MM.1S (cell line): ENCODE measurements around the gene CTXND2.

Source experiments
- DNase-seq: peaks from one replicate; pipeline ENCODE4 v3.0.0-alpha.2; 2015
- H2AFZ ChIP-seq: fragments of 300-600 bp; sonication (generic); 2 replicates; pipeline ENCODE4 v1.6.0; 2016; ENCODE audit warnings: antibody characterized with exemption, low read length
- H3F3A ChIP-seq: fragments of 300-600 bp; sonication (generic); 2 replicates; pipeline ENCODE4 v1.6.1; 2016; ENCODE audit warnings: mild to moderate bottlenecking, antibody characterized with exemption, low read length, moderate library complexity, mixed read lengths; ENCODE audit not compliant: insufficient read depth
- H3K27ac ChIP-seq: fragments of 300-600 bp; sonication (generic); 2 replicates; pipeline ENCODE4 v1.5.1; 2016; ENCODE audit warnings: mild to moderate bottlenecking, low read length
- H3K27me3 ChIP-seq: fragments of 300-600 bp; sonication (generic); replicated peaks from 2 replicates; pipeline ENCODE4 v1.6.0; 2016; ENCODE audit warnings: low read length; ENCODE audit not compliant: insufficient read depth
- H3K36me3 ChIP-seq: fragments of 300-600 bp; sonication (generic); replicated peaks from 2 replicates; pipeline ENCODE4 v1.6.1; 2016; ENCODE audit warnings: mild to moderate bottlenecking, low read length, mixed read lengths; ENCODE audit not compliant: insufficient read depth
- H3K4me1 ChIP-seq: fragments of 300-600 bp; sonication (generic); 2 replicates; pipeline ENCODE4 v1.6.1; 2016; ENCODE audit warnings: low read length, mixed read lengths
- H3K4me2 ChIP-seq: fragments of 300-600 bp; sonication (generic); 2 replicates; pipeline ENCODE4 v1.6.0; 2016; ENCODE audit warnings: low read depth, low read length
- H3K4me3 ChIP-seq: fragments of 300-600 bp; sonication (generic); 2 replicates; pipeline ENCODE4 v1.5.1; 2016; ENCODE audit warnings: low read length, mixed read lengths
- H3K79me2 ChIP-seq: fragments of 300-600 bp; sonication (generic); 2 replicates; pipeline ENCODE4 v1.6.1; 2016; ENCODE audit warnings: mixed run types, low read length, mixed read lengths
- H3K9ac ChIP-seq: fragments of 300-600 bp; sonication (generic); 2 replicates; pipeline ENCODE4 v1.6.1; 2016; ENCODE audit warnings: low read length, mixed read lengths
- H3K9me2 ChIP-seq: fragments of 300-600 bp; sonication (generic); replicated peaks from 2 replicates; pipeline ENCODE4 v1.6.1; 2016; ENCODE audit warnings: mild to moderate bottlenecking, low read length, mixed read lengths; ENCODE audit not compliant: insufficient read depth
- H3K9me3 ChIP-seq: fragments of 300-600 bp; sonication (generic); replicated peaks from 2 replicates; pipeline ENCODE4 v1.6.1; 2016; ENCODE audit warnings: mild to moderate bottlenecking, low read length, mixed read lengths; ENCODE audit not compliant: insufficient read depth
- H4K20me1 ChIP-seq: fragments of 300-600 bp; sonication (generic); 2 replicates; pipeline ENCODE4 v1.6.1; 2016; ENCODE audit warnings: mild to moderate bottlenecking, low read length, moderate library complexity, mixed read lengths; ENCODE audit not compliant: insufficient read depth
- EZH2 ChIP-seq: fragments of 300-600 bp; sonication (generic); optimal IDR thresholded peaks from 2 replicates; pipeline ENCODE3; 2017; ENCODE audit warnings: low read depth, mild to moderate bottlenecking, antibody characterized with exemption, low read length, mixed read lengths
- EZH2phosphoT487 ChIP-seq: fragments of 300-600 bp; sonication (generic); IDR thresholded peaks from 2 replicates; pipeline ENCODE4 v1.6.1; 2018; ENCODE audit warnings: antibody characterized with exemption, low read length
- TF ChIP-seq, protein P1 (sequence below): fragments of 300-600 bp; sonication (generic); IDR thresholded peaks from 2 replicates; pipeline ENCODE4 v1.5.1; 2016; ENCODE audit warnings: antibody characterized with exemption, low read length, mixed read lengths

The CTXND2 gene

DNA sequence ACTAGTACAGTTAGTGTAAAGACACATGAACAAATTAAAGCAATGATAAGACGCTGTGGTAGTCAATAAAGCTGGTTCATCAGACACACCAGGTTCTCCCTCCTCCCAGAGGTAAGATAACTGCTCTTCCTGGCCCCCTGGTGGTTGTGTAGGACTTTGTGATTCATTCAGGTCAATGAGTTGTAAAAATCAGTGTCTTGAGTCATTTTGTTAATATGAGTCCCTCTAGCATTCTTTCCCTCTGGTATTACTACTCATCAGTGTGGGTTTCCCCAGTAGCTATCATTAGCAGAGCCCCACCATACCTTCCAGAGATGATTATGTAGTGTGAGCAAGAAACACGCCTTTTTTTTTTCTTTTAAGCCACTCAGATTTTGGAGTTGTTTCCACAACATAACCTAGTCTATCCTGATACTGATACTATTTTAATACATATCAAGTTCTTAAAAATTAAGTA, 35.6 kb downstream of the CTXND2 start:
- H2AFZ ChIP-seq: peak overlapping the region; percentile 74
- H3K4me1 ChIP-seq: peaks cover 5% of the 10 kb centered on the region
- no peaks in the 10 kb centered on the region for H3K27me3 ChIP-seq
- 0 out of 2 replicates have a peak overlapping the region, but pooled peaks have one; percentile 1 for H3K4me2 ChIP-seq
- no peak for TF ChIP-seq EZH2phosphoT487
- TF ChIP-seq, protein P1, sequence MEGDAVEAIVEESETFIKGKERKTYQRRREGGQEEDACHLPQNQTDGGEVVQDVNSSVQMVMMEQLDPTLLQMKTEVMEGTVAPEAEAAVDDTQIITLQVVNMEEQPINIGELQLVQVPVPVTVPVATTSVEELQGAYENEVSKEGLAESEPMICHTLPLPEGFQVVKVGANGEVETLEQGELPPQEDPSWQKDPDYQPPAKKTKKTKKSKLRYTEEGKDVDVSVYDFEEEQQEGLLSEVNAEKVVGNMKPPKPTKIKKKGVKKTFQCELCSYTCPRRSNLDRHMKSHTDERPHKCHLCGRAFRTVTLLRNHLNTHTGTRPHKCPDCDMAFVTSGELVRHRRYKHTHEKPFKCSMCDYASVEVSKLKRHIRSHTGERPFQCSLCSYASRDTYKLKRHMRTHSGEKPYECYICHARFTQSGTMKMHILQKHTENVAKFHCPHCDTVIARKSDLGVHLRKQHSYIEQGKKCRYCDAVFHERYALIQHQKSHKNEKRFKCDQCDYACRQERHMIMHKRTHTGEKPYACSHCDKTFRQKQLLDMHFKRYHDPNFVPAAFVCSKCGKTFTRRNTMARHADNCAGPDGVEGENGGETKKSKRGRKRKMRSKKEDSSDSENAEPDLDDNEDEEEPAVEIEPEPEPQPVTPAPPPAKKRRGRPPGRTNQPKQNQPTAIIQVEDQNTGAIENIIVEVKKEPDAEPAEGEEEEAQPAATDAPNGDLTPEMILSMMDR: peak; percentile 91
- H3K9me3 ChIP-seq: no peaks in the 10 kb centered on the region
- H3F3A ChIP-seq: peaks cover 13% of the 10 kb centered on the region
- peaks cover 14% of the 10 kb centered on the region for H3K79me2 ChIP-seq
- H3K9me2 ChIP-seq: no peaks in the 10 kb centered on the region
- no peak overlapping the region for H3K27ac ChIP-seq
- no peak overlapping the region for H3K9ac ChIP-seq
- H3K4me3 ChIP-seq: no peak overlapping the region
- no peaks in the 10 kb centered on the region for H3K36me3 ChIP-seq
- DNase-seq: peak; percentile 91
- no peaks in the 10 kb centered on the region for H4K20me1 ChIP-seq

GRCh38 chr1:150925080-150925479, 38.1 kb downstream of the CTXND2 start:
- H3K27me3 ChIP-seq: no peaks in the 10 kb centered on the region
- peak overlapping the region; percentile 40; the same call in 1 of the 2 replicates for H3K9ac ChIP-seq
- peak overlapping the region; percentile 51; the same call in 1 of the 2 replicates for H3K27ac ChIP-seq
- H3K4me2 ChIP-seq: peak overlapping the region; percentile 67
- peak overlapping the region; percentile 95 for H2AFZ ChIP-seq
- H3K4me1 ChIP-seq: peaks cover 5% of the 10 kb centered on the region
- H3K36me3 ChIP-seq: peaks cover 16% of the 10 kb centered on the region; the same call in 1 of the 2 replicates
- TF ChIP-seq, protein P1: no peak
- TF ChIP-seq EZH2 (no peak), EZH2phosphoT487 (no peak)
- H3K9me2 ChIP-seq: no peaks in the 10 kb centered on the region
- no peaks in the 10 kb centered on the region for H3K9me3 ChIP-seq
- DNase-seq: peak; percentile 28
- H3F3A ChIP-seq: peaks cover 13% of the 10 kb centered on the region
- peak overlapping the region; percentile 93 for H3K4me3 ChIP-seq
- no peaks in the 10 kb centered on the region for H4K20me1 ChIP-seq
- H3K79me2 ChIP-seq: peaks cover 27% of the 10 kb centered on the region

GRCh38 chr1:150926097-150926741, 39.3 kb downstream of the CTXND2 start, which contains the start of gene SETDB1:
Gene SETDB1 (plus strand): TSS chr1:150926363. CDS start chr1:150927715, 1,352 bp downstream.
- peak within 1 kb of the TSS; percentile 95 for H2AFZ ChIP-seq
- H3K79me2 ChIP-seq: peaks cover 27% of the 10 kb centered on the region
- peaks cover 23% of the 10 kb centered on the region for H3K36me3 ChIP-seq
- H3K4me2 ChIP-seq: peak within 1 kb of the TSS; percentile 83
- H3K27ac ChIP-seq: peak within 1 kb of the TSS; percentile 56
- no peak for TF ChIP-seq EZH2phosphoT487
- TF ChIP-seq, protein P1: no peak
- TF ChIP-seq EZH2: no peak
- peaks cover 13% of the 10 kb centered on the region for H3F3A ChIP-seq
- peaks cover 5% of the 10 kb centered on the region for H3K4me1 ChIP-seq
- H3K4me3 ChIP-seq: peak within 1 kb of the TSS; percentile 93
- peak; percentile 100 for DNase-seq
- no peaks in the 10 kb centered on the region for H3K9me2 ChIP-seq
- H3K9me3 ChIP-seq: no peaks in the 10 kb centered on the region
- H4K20me1 ChIP-seq: no peaks in the 10 kb centered on the region
- H3K27me3 ChIP-seq: no peaks in the 10 kb centered on the region
- H3K9ac ChIP-seq: peak within 1 kb of the TSS; percentile 87
